ENCODE results near the gene ITGBL1. TPM values are rescaled to one million over a fixed set of nuclear protein-coding genes. Genes with fewer than 3 reads are reported as not detected.

ITGBL1 gene
- total and polyA plus RNA-seq, 2 donors (not counting 1 experiment from before 2014, with no cell fraction given) = not detected

- Histone ChIP-seq H3K9ac (ENCODE audit: low read length) (no peak overlapping the region), H3K9me3 (ENCODE audit: control extremely low read depth in 1 of 3, control insufficient read depth in 2 of 3, insufficient read depth in 1 of 3, low read length in 2 of 3) (no peaks in the 10 kb centered on the region), H3K27ac (ENCODE audit: low read length in 2 of 2) (no peak overlapping the region), H3K4me2 (replicated peaks; ENCODE audit: low read depth, low read length, poor library complexity, severe bottlenecking) (no peak overlapping the region), H2AFZ (ENCODE audit: insufficient read depth, low read depth, low read length, poor library complexity, severe bottlenecking) (no peak overlapping the region), H3K79me2 (ENCODE audit: control insufficient read depth, insufficient read depth, low read length) (no peaks in the 10 kb centered on the region), H3K4me1 (ENCODE audit: control insufficient read depth in 2 of 2, insufficient read depth in 2 of 2, low read length in 2 of 2) (no peaks in the 10 kb centered on the region), H3K36me3 (replicated peaks in 1 of 2; ENCODE audit: control extremely low read depth in 1 of 2, control insufficient read depth in 1 of 2, extremely low read depth in 1 of 2, insufficient read depth in 2 of 2, low read length in 1 of 2) (no peaks in the 10 kb centered on the region), H3K27me3 (replicated peaks in 1 of 4; ENCODE audit: control extremely low read depth in 1 of 4, control insufficient read depth in 3 of 4, insufficient read depth in 4 of 4, low read length in 3 of 4) (no peaks in the 10 kb centered on the region), H4K20me1 (ENCODE audit: control insufficient read depth, insufficient read depth, low read length, poor library complexity, severe bottlenecking) (no peaks in the 10 kb centered on the region), H3K4me3 (ENCODE audit: control extremely low read depth in 1 of 5, extremely low read depth in 1 of 5, insufficient read depth in 1 of 5, low read depth in 2 of 5, low read length in 4 of 5) (no peak overlapping the region)
- ATAC-seq (ENCODE audit: low read depth) = no peak
- intact Hi-C loops (cut with micrococcal nuclease) = no loop called here
- Mint-ChIP-seq H3K4me1 (no peaks in the 10 kb centered on the region), H3K27ac (no peak overlapping the region), H3K27me3 (peaks cover 3% of the 10 kb centered on the region), H3K9me3 (ENCODE audit: insufficient read depth) (no peaks in the 10 kb centered on the region), H3K4me3 (no peak overlapping the region)
- POLR2A ChIA-PET = no interaction called here
- DNase-seq = no peak
- no CpG with 5 or more reads among the region's 1 CpG for WGBS (ENCODE audit: insufficient coverage)
- CTCF ChIA-PET = no interaction called here
- no peak for TF ChIP-seq EZH2 (IDR thresholded peaks at IDR 0.05; ENCODE audit: borderline replicate concordance, insufficient read depth, low read depth, low read length, poor library complexity, severe bottlenecking)
- TF ChIP-seq CTCF (IDR thresholded peaks at IDR 0.05) = no peak
Observed at GRCh38 chr13:101747039-101747438, 294.6 kb downstream of the ITGBL1 start.

DNA sequence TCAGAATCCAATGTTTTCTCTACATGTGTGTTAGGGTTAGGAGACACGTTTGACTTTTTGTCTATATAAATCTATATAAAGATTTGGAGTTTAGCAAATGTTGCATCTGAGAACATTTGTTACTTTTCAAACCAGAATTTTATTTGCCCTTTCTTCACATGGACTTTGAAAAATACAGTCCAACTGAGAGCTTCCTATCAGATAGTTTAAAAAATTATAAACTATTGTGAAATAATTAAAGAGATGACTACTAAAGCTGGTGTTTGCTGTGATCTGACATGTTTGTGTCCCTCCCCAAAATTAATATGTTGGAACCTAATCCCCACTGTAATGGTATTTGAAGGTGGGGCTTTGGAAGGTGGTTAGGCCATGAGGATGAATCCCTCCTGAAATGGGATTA lies 297.1 kb downstream of the ITGBL1 start:
- no peak for ATAC-seq (ENCODE audit: low read depth)
- Histone ChIP-seq H3K27ac (ENCODE audit: low read length in 2 of 2) (no peak overlapping the region), H3K27me3 (replicated peaks in 1 of 4; ENCODE audit: control extremely low read depth in 1 of 4, control insufficient read depth in 3 of 4, insufficient read depth in 4 of 4, low read length in 3 of 4) (no peaks in the 10 kb centered on the region), H3K4me2 (replicated peaks; ENCODE audit: low read depth, low read length, poor library complexity, severe bottlenecking) (no peak overlapping the region), H3K9ac (ENCODE audit: low read length) (no peak overlapping the region), H3K36me3 (replicated peaks in 1 of 2; ENCODE audit: control extremely low read depth in 1 of 2, control insufficient read depth in 1 of 2, extremely low read depth in 1 of 2, insufficient read depth in 2 of 2, low read length in 1 of 2) (no peaks in the 10 kb centered on the region), H3K4me3 (ENCODE audit: control extremely low read depth in 1 of 5, extremely low read depth in 1 of 5, insufficient read depth in 1 of 5, low read depth in 2 of 5, low read length in 4 of 5) (no peak overlapping the region), H2AFZ (ENCODE audit: insufficient read depth, low read depth, low read length, poor library complexity, severe bottlenecking) (no peak overlapping the region), H3K79me2 (ENCODE audit: control insufficient read depth, insufficient read depth, low read length) (no peaks in the 10 kb centered on the region), H3K9me3 (ENCODE audit: control extremely low read depth in 1 of 3, control insufficient read depth in 2 of 3, insufficient read depth in 1 of 3, low read length in 2 of 3) (no peaks in the 10 kb centered on the region), H4K20me1 (ENCODE audit: control insufficient read depth, insufficient read depth, low read length, poor library complexity, severe bottlenecking) (no peaks in the 10 kb centered on the region), H3K4me1 (ENCODE audit: control insufficient read depth in 2 of 2, insufficient read depth in 2 of 2, low read length in 2 of 2) (no peaks in the 10 kb centered on the region)
- DNase-seq = no peak
- Mint-ChIP-seq H3K27ac (no peak overlapping the region), H3K4me1 (no peaks in the 10 kb centered on the region), H3K9me3 (ENCODE audit: insufficient read depth) (no peaks in the 10 kb centered on the region), H3K27me3 (peaks cover 3% of the 10 kb centered on the region), H3K4me3 (no peak overlapping the region)
- intact Hi-C loops (cut with micrococcal nuclease) = no loop called here
- WGBS (ENCODE audit: insufficient coverage) = no CpG with 5 or more reads among the region's 1 CpG
- CTCF ChIA-PET = no interaction called here
- POLR2A ChIA-PET = no interaction called here
- TF ChIP-seq EZH2 (IDR thresholded peaks at IDR 0.05; ENCODE audit: borderline replicate concordance, insufficient read depth, low read depth, low read length, poor library complexity, severe bottlenecking) = no peak
- no peak for TF ChIP-seq CTCF (IDR thresholded peaks at IDR 0.05)

All from B cell (primary cell).